GM19239 (cell line): Measurements from ENCODE around the gene ATP9A.
"Not testable (repeated sequence)": the region's sequence is repeated elsewhere in the genome, so short reads cannot be mapped to it uniquely, and the experiment has no call there.

Source experiments
- DNase-seq: peaks from one replicate; pipeline ENCODE4 v3.0.0; 2011; ENCODE audit warnings: low spot score; ENCODE audit not compliant: insufficient read length
- FAIRE-seq: peaks from 2 replicates; lab custom pipeline; 2011; peaks lifted over from hg19 to GRCh38; lab: Jason Lieb, UNC

The ATP9A gene

GRCh38 chr20:51586005-51586440, 182.2 kb downstream of the ATP9A start:
- no peak for FAIRE-seq
- DNase-seq = no peak

- DNase-seq (no peak), FAIRE-seq (no peak)
These were observed 183.0 kb downstream of the ATP9A start for GRCh38 chr20:51585148-51585547.

GRCh38 chr20:51584737-51585136, 183.5 kb downstream of the ATP9A start:
- DNase-seq (no peak), FAIRE-seq (no peak)

- DNase-seq (no peak), FAIRE-seq (no peak)
These were observed 184.1 kb downstream of the ATP9A start for GRCh38 chr20:51584116-51584515.

- DNase-seq = no peak
These were observed 184.7 kb downstream of the ATP9A start for GRCh38 chr20:51583499-51583898.

GRCh38 chr20:51583073-51583472, 185.1 kb downstream of the ATP9A start:
- FAIRE-seq (no peak), DNase-seq (no peak)

More at GRCh38 chr20:51583499-51583898, 184.7 kb downstream of the ATP9A start:
- FAIRE-seq = no peak

GRCh38 chr20:51581571-51581970, 186.6 kb downstream of the ATP9A start:
- no peak for FAIRE-seq
- DNase-seq = no peak

GRCh38 chr20:51579137-51579536, 189.1 kb downstream of the ATP9A start:
- DNase-seq (no peak), FAIRE-seq (no peak)

- FAIRE-seq = no peak
These were observed 190.1 kb downstream of the ATP9A start for GRCh38 chr20:51578145-51578459.

GRCh38 chr20:51577432-51578144, 190.6 kb downstream of the ATP9A start:
- FAIRE-seq = no peak
- no peak for DNase-seq

More at GRCh38 chr20:51578145-51578459, 190.1 kb downstream of the ATP9A start:
- no peak for DNase-seq

- FAIRE-seq = no peak
- no peak for DNase-seq
These were observed 192.7 kb downstream of the ATP9A start for GRCh38 chr20:51575486-51575885.

- FAIRE-seq (no peak), DNase-seq (no peak)
These were observed 193.7 kb downstream of the ATP9A start for GRCh38 chr20:51574248-51575033.

- FAIRE-seq (no peak), DNase-seq (no peak)
These were observed 194.5 kb downstream of the ATP9A start for GRCh38 chr20:51573576-51574243.

GRCh38 chr20:51571460-51571794, 196.8 kb downstream of the ATP9A start:
- FAIRE-seq (no peak), DNase-seq (no peak)

- FAIRE-seq (no peak), DNase-seq (no peak)
These were observed 197.3 kb downstream of the ATP9A start for GRCh38 chr20:51570739-51571459.

GRCh38 chr20:51569815-51570738, 198.1 kb downstream of the ATP9A start:
- FAIRE-seq (no peak), DNase-seq (no peak)

GRCh38 chr20:51568533-51568932, 199.7 kb downstream of the ATP9A start:
- DNase-seq, FAIRE-seq: not testable (repeated sequence)

- FAIRE-seq = no peak
- no peak for DNase-seq
These were observed 200.6 kb downstream of the ATP9A start for GRCh38 chr20:51567622-51568021.

- FAIRE-seq = no peak
- DNase-seq = no peak
These were observed 201.6 kb downstream of the ATP9A start for GRCh38 chr20:51566594-51566993.
